IPS-NIHi7 (cell line): Measurements from ENCODE around the gene CAMK2B.

ENCODE experiments used
- DNase-seq: peaks from one replicate; pipeline ENCODE4 v3.0.0; 2012; ENCODE audit warnings: mixed read lengths; ENCODE audit errors: extremely low spot score

CAMK2B gene

GRCh38 chr7:44232396-44232795 lies 93.0 kb downstream of the CAMK2B start:
- DNase-seq = no peak

GRCh38 chr7:44231088-44231487 lies 94.3 kb downstream of the CAMK2B start:
- no peak for DNase-seq

GRCh38 chr7:44230286-44230685 lies 95.1 kb downstream of the CAMK2B start:
- DNase-seq = no peak

GRCh38 chr7:44229546-44230105 lies 95.8 kb downstream of the CAMK2B start:
- no peak for DNase-seq

- DNase-seq = no peak
Observed at GRCh38 chr7:44228571-44229350, 96.6 kb downstream of the CAMK2B start.

GRCh38 chr7:44227911-44228310 lies 97.5 kb downstream of the CAMK2B start:
- DNase-seq = no peak

GRCh38 chr7:44226396-44226753 lies 99.0 kb downstream of the CAMK2B start:
- DNase-seq = no peak

- no peak for DNase-seq
Observed at GRCh38 chr7:44225566-44226395, 99.6 kb downstream of the CAMK2B start.

GRCh38 chr7:44224974-44225565 lies 100.3 kb downstream of the CAMK2B start:
- DNase-seq = no peak

GRCh38 chr7:44224080-44224973 lies 101.1 kb downstream of the CAMK2B start:
- no peak for DNase-seq

- no peak for DNase-seq
Observed at GRCh38 chr7:44223362-44224079, 101.9 kb downstream of the CAMK2B start.

GRCh38 chr7:44222776-44223261 lies 102.6 kb downstream of the CAMK2B start:
- DNase-seq = no peak

- DNase-seq = no peak
Observed at GRCh38 chr7:44222074-44222473, 103.3 kb downstream of the CAMK2B start.

GRCh38 chr7:44221231-44221791 lies 104.1 kb downstream of the CAMK2B start:
- no peak for DNase-seq

GRCh38 chr7:44220358-44221112 lies 104.9 kb downstream of the CAMK2B start:
- no peak for DNase-seq

GRCh38 chr7:44220046-44220357 lies 105.4 kb downstream of the CAMK2B start:
- no peak for DNase-seq

GRCh38 chr7:44219371-44220045 lies 105.9 kb downstream of the CAMK2B start:
- no peak for DNase-seq

GRCh38 chr7:44218418-44219201 lies 106.8 kb downstream of the CAMK2B start:
- DNase-seq = peak; percentile 89
